ENCODE data around the gene ATG7.

DNA sequence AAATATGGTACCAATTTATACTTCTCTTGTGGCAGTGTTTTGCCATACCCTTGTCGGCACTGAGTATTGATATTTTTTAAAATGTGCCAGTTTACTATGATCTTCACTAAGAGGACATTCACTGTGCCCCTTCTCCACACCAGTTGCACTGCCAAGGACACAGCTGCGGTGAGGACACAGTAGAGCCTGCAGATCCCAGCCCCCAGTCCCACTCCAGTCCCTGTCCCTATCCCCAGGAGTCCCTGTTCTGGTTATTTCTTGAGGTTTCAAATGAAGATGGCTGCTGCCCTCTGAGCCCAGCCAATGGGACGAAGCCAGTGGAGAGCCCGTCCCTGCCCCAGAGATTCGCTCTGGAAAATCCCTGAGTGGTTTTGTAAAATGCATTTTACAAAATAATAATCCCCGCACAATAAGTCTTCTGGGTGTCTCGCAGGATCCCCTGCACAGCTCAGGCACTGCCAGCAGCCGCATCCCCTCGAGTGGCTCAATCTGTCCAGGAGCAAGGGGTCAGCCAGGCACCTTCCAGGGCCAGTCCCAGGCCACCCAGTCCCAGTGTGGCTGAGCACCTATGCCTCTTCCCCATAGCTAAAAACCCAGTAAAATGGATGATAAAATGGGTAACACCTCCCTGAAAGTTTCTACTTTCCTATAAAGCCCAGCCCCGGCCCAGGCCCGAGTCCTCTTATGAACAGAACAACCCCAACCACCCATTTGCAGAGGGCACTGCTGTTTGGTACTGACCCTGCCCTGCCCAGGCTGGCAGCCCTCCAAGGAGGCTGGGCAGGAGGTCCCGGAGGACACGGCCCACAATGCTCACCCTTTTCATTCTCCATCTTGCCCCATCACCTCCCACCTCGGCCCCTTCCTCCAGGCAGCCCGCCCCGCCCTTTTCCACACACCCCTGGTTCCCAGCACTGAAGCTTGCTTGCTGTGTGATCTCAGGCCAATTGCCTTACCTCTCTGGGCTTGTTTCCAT is 280.4 kb downstream of the ATG7 start:
- no peak for TF ChIP-seq POLR2A (IDR thresholded peaks at IDR 0.05)
- TF ChIP-seq, protein P1, sequence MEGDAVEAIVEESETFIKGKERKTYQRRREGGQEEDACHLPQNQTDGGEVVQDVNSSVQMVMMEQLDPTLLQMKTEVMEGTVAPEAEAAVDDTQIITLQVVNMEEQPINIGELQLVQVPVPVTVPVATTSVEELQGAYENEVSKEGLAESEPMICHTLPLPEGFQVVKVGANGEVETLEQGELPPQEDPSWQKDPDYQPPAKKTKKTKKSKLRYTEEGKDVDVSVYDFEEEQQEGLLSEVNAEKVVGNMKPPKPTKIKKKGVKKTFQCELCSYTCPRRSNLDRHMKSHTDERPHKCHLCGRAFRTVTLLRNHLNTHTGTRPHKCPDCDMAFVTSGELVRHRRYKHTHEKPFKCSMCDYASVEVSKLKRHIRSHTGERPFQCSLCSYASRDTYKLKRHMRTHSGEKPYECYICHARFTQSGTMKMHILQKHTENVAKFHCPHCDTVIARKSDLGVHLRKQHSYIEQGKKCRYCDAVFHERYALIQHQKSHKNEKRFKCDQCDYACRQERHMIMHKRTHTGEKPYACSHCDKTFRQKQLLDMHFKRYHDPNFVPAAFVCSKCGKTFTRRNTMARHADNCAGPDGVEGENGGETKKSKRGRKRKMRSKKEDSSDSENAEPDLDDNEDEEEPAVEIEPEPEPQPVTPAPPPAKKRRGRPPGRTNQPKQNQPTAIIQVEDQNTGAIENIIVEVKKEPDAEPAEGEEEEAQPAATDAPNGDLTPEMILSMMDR (IDR thresholded peaks at IDR 0.05) = no peak

All from thyroid gland (tissue), 4 donors.